HG03135 (cell line): Measurements from ENCODE around the gene IGF2BP2.

Source experiments
- ATAC-seq: cut with Tn5 transposase; IDR thresholded peaks from one replicate; pipeline ENCODE4 v1.9.1; 2021; ENCODE audit warnings: mild to moderate bottlenecking, moderate library complexity; ENCODE audit not compliant: unreplicated experiment

IGF2BP2 gene

DNA sequence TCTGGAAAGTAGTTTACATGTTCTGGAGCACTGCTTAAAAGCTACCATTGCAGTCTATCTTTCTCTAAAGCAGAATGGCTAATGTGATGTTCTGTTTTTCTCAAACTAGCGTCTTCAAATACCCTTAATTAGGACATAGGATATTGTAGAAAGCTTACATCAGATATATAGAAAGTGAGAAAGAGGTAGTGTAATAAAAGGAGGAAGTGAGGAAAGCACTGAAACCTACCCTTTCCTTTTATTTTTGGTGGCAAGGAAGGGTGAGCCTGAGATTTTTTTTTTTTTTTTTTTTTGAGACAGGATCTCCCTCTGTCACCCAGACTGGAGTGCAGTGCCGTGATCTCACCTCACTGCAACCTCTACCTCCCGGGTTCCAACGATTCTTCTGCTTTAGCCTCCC lies 229.3 kb downstream of the IGF2BP2 start:
- ATAC-seq, result no peak

DNA sequence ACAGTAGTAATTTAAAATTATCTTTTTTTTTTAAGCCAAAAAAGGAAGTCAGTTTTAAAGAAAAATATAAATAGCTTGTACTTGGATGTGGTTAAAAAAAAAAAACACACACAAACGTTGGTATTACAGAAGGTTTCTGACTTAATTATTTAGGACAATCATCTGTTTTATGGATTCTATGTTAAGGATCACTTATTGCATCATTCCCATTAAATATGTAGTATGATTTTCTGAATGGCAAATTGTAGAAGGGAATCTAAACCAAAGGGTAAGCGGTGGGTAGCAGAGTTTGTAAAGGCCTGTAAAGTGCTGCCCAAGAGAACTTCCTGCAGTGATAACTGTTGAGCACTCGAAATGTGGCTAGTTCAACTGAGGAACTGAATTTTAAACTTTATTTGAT lies 230.8 kb downstream of the IGF2BP2 start:
- no peak for ATAC-seq
